HG02678 (cell line): ENCODE measurements around the gene GALNT18.

Experiments
- ATAC-seq: cut with Tn5 transposase; IDR thresholded peaks from one replicate; pipeline ENCODE4 v1.9.1; 2021; ENCODE audit warnings: mild to moderate bottlenecking, moderate library complexity; ENCODE audit not compliant: unreplicated experiment

The GALNT18 gene

DNA sequence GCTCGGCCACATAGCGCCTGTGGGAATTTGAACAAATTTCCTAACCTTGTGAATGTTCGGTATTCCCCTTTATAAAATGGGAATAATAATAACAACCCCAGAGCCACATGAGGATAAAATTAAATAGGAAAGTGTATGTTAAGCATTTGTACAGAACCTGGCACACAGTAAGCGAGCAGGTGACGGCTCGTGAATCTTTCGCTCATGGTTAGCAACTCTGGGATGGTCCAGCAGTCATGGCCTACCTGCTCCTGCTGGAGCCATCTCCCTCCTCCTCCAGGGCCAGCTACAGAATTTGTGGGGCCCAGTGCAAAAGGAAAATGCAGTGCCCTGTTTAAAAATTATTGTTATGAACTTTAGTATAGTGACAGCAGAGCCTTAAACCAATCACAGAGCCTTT lies 180.3 kb downstream of the GALNT18 start:
- ATAC-seq = no peak

DNA sequence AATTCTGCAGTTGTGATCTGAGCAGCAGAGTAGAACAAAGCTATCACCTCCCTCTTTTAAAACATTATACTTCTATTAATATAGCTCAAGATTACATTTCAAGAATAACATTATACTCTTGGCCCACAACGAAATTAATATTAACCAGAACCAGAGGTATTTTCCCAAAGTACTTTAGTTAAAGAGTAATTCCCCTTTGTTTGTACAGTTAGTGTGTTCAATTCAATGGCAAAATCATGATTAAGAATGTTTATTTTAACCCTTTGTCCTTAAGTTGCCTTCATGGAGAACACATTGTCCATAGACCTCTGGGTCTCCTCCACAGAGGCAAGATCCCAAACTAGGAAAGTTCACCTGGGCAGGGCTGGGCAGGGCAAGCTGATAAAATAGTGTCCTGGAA lies 180.7 kb downstream of the GALNT18 start:
- ATAC-seq = no peak

DNA sequence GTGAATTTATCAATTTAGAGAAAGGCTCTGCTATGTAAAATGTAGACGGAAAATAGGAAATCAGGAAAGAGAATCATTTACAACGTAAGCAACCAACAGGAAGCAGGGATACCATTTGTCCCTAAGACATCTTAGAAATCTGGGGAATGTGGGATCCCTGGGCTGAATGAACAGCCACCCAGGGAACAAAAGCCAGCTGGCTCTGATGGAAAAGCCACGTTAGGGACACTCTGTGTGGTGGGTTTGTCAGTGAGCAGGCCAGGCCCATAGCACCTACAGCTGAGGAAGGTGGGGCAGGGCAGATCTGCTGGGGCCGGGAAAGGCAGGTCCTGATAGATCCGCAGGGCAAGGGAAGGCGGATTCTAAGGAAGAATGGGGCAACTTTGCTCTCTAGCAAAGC lies 181.7 kb downstream of the GALNT18 start:
- ATAC-seq = no peak

DNA sequence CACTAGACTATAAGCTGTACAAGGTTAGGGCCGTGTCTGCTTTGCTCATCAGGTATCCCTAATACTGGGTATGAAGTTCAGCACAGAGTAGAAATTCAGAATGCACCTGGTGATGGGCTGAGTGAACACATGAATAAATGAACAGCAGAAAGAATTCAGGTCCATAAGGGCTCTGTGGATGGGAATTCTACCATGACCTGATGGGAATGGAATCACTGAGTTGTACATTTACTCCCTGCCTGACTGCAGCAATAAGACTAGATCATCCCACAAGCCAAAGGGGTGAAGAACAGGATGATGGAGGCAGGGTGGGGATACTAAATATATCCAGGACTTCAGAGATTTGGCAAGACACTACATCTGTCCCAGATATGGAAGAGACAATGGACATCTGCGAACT lies 182.2 kb downstream of the GALNT18 start:
- no peak for ATAC-seq

DNA sequence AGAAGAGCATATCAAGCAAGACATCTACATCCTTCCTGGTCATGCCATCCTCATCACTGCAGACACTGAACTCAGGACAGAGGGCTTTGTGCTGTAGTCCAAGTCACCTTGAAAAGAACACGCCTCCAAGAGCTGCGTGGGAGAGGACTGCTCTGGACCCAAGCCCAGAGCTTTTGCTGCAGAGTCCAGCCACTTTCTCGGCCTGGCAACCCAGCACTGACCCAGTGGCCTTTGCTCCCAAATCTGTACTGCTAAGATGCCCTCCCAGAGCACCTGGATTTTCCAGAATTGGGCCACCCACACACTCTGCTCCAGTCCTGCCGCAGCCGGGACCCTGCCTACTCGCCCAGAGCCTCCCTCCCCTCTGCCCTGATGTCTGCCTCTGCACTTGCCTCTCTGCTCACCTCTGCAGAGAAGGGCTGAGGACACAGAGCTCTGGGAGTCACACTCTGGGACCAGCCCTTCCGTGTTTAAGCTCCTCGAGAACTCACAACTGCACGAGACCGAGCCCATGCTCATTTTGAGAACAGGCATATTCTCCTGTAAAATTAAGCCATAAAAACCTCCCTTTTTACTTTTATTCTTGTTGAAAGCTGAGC lies 185.0 kb downstream of the GALNT18 start:
- ATAC-seq = no peak

DNA sequence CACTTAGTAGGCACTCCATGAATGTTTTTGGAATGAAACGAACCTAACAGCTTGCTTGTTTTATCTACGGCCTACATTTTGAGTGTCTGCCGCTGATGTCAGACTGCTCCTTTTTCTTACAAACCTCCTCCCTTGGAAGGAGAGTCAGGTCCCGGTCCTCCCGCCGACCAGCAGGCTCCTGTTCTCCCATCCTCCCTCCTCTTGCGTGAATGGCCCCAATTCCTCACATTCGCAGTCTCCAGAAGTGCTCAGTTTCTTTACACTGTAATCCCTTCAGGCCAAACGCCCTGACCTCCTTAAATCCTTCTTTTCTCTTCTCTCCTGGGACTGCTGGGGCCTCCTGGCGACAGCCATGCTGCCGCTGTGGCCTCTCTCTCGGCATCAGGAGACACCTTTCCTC lies 186.2 kb downstream of the GALNT18 start:
- no peak for ATAC-seq

DNA sequence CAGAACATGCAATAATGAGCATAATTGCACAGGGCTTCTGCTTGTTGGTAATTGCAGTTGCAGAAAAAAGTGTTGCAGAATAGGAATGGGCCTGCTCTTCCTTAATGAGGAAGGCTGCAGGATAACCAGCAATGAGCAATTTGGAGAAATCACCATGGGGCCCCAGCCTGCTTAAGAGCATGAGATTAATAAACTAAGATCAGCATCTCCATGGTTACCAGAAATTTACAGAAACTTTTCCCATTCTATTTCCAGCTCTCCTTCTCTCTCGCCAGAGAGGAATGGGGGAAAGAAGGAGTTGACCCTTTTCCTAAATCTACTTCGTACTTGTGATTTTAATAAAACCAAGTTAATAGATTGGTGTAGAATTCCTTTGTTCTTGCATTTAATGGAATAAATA lies 187.8 kb downstream of the GALNT18 start:
- no peak for ATAC-seq

DNA sequence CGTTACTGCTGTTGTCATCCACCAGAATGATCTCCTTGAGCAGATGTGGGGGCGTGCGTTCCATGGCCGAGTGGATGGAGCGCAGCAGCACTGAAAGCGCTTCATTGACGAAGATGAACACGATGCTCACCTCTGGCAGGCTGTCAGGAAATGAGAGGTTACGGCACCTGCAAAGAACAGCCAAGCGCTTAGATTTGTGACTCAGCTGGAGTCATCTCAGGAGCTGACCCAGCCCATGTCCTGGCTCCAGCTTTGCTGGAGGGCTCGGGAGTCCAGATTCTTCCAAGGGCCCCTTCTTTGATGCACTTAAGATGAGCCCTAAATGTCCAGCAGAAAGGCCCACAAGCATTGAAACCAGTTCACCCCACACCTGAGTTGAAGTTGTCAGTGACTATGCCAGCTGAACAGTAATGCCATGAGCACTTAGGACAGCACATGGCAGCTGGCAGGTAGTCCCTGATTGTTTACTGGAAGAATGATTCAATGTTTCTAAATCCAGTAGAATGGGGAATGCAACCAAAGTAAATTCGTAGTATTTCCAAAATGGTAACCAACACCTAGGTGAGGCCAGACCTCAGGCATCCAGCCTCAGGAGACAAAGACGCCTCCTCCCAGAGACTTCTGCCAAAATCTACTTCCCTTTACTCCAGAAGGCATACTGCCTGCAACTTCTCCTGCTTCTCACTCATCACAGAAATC lies 189.0 kb downstream of the GALNT18 start:
- no peak for ATAC-seq

DNA sequence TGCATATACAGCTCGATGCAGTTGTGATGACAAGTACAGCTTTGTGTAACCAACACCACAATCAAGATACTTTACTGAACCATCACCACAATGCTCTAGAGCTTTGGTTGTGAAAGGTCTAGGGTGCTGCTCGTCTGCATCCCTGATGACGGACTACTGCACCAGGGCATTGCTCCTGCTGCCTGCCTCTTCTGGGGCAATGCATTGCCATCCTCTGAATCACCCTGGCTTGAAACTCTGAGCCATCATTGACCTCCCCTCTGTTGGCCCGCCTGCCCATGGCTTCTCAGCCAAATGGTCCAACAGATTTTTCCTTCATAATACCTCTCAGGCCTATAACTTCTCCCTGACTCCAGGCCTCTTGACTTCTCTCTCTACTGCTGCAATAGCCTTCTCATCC lies 191.4 kb downstream of the GALNT18 start:
- ATAC-seq = no peak

DNA sequence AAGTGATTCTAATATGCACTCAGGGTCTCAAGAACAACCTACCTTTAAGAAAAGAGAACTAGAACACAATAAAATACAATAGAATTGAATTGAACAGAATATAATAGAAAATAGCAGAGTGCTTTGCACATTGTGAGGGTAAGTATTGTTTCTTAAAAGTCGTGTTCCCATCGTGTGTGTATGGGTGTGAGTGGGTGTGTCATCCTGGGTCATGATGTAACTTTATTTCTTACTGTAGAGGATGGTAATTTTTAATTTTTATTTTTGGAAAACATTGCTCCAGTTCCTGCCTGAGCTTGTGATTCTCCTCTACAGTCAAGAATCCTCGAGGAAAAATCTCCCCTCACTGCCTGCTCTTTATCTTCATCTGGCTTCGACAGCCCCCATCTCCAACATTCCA lies 193.1 kb downstream of the GALNT18 start:
- ATAC-seq = no peak

DNA sequence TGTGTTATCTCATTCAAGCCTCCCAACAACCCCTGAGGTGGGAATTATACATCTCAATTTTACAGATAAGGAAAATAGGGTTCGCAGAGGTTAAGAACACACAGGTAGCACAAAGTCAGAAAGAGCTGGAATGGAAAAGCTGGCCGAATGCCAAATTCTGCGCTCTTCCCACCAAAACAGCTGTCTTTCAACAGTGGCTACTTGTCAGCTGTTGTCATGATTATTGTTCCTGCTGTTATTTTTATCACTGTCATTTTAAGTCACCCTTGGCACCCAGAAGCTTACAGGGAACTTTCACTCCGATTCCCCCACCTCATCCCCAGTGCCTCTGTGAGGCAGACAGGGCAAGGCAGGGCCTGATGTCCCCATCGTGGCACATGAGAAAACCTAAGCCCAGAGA lies 194.3 kb downstream of the GALNT18 start:
- ATAC-seq = no peak

DNA sequence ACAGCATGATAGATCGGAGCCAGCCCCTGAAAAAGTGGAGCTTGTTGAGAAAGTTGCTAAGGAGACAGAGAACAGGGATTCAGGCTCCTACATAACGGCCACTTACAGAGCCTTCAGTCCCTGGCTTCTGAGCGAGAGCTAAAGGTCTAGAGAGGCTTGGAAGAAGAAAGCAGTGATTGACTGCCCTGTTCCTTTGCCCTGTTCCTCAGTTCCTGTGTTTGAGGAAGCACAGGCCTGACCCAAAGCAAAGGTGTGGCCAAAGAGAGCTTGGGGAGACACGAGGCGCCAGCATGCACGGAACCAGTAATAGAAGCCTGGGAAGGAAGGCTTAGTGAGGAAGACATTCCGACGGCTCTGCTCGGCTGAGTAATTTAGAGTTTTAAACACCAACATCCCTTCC lies 194.7 kb downstream of the GALNT18 start:
- ATAC-seq = no peak

DNA sequence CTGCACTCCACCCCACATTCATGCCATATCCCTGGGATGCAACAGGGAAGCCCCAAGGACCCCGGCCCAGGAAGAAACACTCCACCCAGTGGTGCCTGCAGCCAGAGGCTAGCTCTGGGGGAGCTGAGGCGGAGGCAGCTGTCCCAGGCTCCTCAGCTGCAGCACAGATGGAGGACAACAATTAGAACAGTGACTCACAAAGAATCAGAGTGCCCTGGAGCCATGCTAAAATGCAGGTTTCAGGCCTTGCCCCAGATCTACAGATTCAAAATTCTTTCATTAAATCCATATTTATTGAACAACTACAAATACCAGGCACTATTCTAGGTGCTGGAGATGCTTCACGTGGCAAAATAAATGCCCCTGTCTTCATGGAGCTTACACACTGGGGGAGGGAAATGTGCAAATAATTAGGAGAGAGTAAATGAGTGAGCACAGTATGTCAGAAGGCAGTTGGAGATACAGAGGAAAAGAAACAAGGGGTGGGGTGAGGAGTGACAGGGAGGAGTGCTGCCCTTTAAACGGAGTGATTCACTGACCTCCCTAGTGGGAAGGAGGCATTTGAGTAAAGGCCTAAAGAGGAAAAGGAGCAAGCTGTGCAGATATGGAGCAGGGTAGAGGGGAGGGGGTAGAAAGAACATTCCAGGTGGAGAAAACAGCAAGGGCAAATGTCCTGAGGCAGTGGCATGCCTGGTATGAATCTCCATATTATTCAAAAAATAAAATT lies 195.4 kb downstream of the GALNT18 start:
- no peak for ATAC-seq

DNA sequence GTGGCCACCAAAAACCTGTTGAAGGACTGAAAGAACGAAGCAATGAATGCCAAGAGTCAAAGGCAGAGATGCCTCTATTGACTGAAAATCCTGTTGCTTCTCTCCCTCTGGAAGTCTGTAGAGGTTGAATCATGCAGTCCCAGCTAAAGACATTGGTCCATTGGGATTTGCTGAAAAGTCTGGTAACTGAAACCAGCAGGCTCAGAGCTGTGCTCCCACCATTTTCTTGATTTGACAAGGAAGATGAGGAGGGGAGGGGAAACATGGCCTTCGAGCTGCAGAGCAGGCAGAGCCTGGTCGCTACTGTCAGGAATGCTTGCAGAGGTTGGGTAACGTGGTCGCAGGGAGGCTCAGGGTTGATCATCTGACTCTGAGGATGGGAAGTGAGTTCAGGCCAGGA lies 196.0 kb downstream of the GALNT18 start:
- no peak for ATAC-seq

DNA sequence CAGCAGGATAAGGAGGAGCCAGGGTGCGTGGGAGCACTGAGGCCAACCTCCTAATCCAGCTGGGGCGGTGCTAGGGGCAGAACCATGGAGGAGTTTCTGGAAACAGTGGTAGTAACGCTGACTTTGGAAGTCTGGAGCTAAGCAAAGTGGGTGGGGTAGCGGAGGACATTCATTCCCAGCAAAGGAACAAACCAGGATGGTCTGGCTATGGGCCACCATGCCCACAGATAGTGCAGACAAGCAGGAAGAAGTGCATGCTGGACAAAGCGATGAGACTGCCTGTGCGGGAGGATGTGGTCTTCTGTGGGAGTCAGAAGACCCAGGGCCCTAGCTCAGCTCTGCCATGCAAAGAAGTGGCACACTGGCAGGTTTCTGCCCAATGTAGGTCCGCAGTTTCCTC lies 197.1 kb downstream of the GALNT18 start:
- ATAC-seq = no peak

DNA sequence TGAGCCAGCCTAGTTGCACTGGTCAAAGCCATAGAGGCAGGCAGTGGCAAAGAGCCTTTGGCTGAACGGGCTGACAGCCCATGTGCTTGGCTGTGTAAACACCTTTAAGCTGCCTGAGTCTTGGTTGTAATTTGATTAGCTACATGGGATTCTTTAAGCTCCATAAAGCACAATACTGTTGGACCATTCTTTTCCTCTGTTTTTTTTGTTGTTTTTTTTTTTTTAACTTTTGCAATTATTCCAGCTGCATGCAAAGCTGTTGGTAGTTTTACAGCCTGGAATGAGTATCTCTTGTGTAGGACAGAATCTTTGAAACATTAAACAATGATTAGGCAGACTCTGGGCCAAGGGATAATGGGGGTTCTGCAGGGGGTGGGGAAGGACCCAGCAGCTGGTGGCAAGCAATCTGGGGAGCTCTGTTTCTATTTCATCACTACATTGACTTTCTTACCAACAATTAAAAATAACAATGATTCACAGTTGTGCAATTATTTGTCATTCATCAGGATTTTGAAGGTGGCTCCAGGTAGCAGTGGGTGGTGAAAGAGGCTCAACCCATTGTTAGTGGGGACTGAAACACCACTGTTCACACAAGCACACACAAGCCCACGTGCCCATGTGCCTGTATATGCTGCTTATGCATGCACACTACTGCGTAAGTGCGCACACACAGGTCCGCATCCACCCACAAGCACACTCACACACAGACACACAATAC lies 199.2 kb downstream of the GALNT18 start:
- ATAC-seq = no peak

DNA sequence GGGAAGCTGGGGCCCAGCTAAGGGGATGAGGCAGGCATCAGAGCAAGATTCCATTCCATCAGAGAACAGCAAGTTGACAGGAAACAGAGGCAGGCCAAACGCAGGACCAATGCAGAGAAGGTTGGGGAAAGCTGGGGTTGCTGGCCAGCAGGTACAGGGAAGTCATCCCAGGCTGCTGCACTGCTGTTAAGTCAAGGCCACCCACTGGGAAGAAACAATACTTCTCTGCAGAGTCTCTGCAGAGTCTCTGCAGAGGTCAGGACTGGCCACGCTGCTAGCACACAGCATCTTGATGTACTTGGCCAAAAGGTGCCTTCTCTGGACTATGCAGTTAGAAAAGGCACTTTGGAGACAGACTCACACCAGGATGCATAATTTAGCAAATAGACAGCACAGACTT lies 200.3 kb downstream of the GALNT18 start:
- ATAC-seq = no peak

DNA sequence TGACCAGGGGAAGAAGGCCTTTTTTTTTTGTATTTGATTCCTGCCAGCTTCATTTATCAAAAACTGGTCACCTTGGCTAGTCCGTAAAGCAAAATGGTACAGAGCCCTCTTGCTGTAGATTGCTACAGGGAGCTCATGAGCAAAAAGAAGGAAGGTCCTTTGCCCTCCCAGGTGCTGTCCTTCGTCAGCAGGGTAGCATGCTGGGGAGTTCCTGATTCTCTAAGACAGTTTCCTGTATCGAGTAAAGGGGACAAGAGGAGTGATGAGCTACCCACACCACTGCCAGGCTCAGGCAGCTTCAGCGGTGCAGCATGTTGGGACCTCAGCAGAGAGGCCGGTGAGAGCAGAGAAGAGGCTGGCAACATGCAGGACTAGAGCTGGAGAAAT lies 200.9 kb downstream of the GALNT18 start:
- no peak for ATAC-seq

DNA sequence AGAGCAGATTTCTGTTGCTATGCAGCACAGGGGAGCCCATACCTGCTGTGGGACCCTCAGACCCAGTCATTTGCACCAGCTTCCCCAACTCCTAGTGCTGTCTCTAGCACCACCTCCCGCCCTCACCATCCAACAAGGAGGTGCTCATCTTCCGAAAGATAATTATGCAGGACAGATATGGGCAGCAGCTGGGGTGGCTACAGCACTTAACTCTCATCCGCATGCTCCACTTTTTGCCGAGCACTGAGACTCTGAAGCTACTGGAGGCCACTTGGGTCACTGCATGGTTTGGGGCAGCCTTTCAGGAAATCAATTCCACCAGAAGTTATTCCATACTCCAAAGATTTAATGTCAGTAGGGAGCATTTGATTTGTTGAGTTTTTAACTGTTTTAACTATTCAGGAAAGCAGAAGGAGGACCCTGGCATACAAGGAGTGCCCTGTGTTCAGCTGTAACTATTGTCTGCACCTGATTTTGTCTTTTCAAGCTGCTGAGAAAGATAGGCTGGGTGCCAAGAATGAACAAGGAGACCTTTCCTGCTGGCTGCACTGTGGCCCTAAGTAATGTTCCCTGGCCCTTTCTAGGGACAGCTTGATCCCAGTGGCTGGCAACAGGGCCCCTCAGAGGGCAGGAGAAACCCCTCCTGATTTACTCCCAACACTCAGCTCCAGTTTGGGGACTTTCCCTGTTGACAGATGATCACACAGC lies 201.5 kb downstream of the GALNT18 start:
- no peak for ATAC-seq

DNA sequence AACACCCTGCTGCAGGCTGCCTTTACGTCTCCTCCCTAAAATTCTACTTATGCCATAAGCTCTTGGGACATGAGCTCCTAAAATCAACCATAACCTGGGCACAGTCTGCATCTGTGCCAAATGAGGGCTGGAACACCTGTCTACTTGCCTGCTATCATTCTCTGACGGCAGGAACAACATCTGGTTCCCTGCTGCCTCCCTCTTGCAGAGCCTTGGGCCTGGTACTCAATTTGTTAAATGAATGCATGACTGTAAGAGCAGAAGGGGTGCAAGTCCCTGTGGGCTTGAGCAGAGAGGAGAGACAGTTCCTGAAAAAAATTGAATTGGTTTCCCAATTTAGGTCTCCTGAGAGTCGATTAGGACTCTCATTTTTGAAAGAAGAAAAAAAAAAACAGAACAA lies 202.1 kb downstream of the GALNT18 start:
- no peak for ATAC-seq

DNA sequence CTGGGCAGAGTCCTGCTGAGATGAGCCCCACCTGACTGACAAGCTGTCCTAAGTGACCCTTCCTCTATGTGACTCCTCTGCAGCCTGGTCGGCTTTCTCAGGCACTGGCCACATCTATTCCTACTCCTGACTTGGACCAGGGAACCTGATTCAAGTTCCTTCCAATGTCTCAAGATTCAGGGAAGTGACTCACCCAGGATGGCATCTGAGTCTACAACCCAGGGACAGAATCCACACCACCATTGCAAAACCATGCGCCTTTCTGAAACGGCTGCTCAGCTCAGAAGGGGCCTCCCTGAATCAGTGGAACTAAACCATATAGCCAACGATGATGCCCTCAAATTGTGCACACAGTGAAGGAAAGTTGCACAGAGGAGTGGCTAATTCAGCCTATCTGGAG lies 204.9 kb downstream of the GALNT18 start:
- no peak for ATAC-seq
